Central memory CD8-positive, alpha-beta T cell (primary cell): ENCODE measurements around the gene MRPL48.
"Not testable (repeated sequence)": the region's sequence is repeated elsewhere in the genome, so short reads cannot be mapped to it uniquely, and the experiment has no call there.

ENCODE experiments used
- ATAC-seq: fragments of 150-1000 bp; cut with Tn5 transposase; replicated peaks from 2 replicates; pipeline ENCODE4 v1.10.0; 2022; ENCODE audit warnings: mild to moderate bottlenecking, moderate FRiP score, moderate number of reproducible peaks; ENCODE audit not compliant: poor library complexity, severe bottlenecking; ENCODE audit errors: extremely low read depth
- DNase-seq, 2 donors: peaks; one replicate each; pipeline ENCODE4 v3.0.0; 2021; ENCODE audit warnings: low spot score in 2 of 2
- H3K27ac Mint-ChIP-seq: one replicate; pipeline ENCODE4 v1.8.0; 2022; ENCODE audit warnings: low read depth, mild to moderate bottlenecking, moderate library complexity, mixed read lengths
- H3K27me3 Mint-ChIP-seq: one replicate; pipeline ENCODE4 v1.8.0; 2022; ENCODE audit warnings: mixed read lengths
- H3K36me3 Mint-ChIP-seq: one replicate; pipeline ENCODE4 v1.8.0; 2022; ENCODE audit warnings: mild to moderate bottlenecking, moderate library complexity, mixed read lengths; ENCODE audit not compliant: insufficient read depth
- H3K4me1 Mint-ChIP-seq: one replicate; pipeline ENCODE4 v1.8.0; 2022; ENCODE audit warnings: mixed read lengths
- H3K4me3 Mint-ChIP-seq: one replicate; pipeline ENCODE4 v1.8.0; 2022; ENCODE audit warnings: mild to moderate bottlenecking, moderate library complexity, mixed read lengths
- H3K9me3 Mint-ChIP-seq: one replicate; pipeline ENCODE4 v1.8.0; 2022; ENCODE audit warnings: mixed read lengths

Gene MRPL48

GRCh38 chr11:73784734-73785133 lies 2.9 kb upstream of the MRPL48 start:
- Mint-ChIP-seq H3K27me3 (no peaks in the 10 kb centered on the region), H3K36me3 (peaks cover 7% of the 10 kb centered on the region), H3K27ac (no peak overlapping the region), H3K4me3 (no peak overlapping the region), H3K9me3 (no peaks in the 10 kb centered on the region), H3K4me1 (peaks cover 11% of the 10 kb centered on the region)
- no peak for DNase-seq
- no peak for ATAC-seq

GRCh38 chr11:73785467-73785866 lies 2.2 kb upstream of the MRPL48 start:
- not testable (repeated sequence) for H3K9me3 Mint-ChIP-seq, H3K36me3 Mint-ChIP-seq, H3K27ac Mint-ChIP-seq, DNase-seq, H3K4me3 Mint-ChIP-seq, H3K27me3 Mint-ChIP-seq, ATAC-seq
- H3K4me1 Mint-ChIP-seq = peaks cover 11% of the 10 kb centered on the region

- H3K36me3 Mint-ChIP-seq = peaks cover 7% of the 10 kb centered on the region
- ATAC-seq = peak; percentile 3
- no peak for DNase-seq
- peak overlapping the region; percentile 98 for H3K27ac Mint-ChIP-seq
- peak overlapping the region; percentile 98 for H3K4me3 Mint-ChIP-seq
- H3K9me3 Mint-ChIP-seq = no peaks in the 10 kb centered on the region
- H3K27me3 Mint-ChIP-seq = no peaks in the 10 kb centered on the region
- H3K4me1 Mint-ChIP-seq = peaks cover 11% of the 10 kb centered on the region
Observed at GRCh38 chr11:73787051-73787642, 527 bp upstream of the MRPL48 start.

GRCh38 chr11:73789279-73789670 lies 1.6 kb downstream of the MRPL48 start:
- Mint-ChIP-seq H3K4me1 (peaks cover 16% of the 10 kb centered on the region), H3K36me3 (peaks cover 11% of the 10 kb centered on the region), H3K27ac (no peak overlapping the region), H3K4me3 (peak overlapping the region; percentile 98), H3K27me3 (no peaks in the 10 kb centered on the region), H3K9me3 (no peaks in the 10 kb centered on the region)
- DNase-seq = no peak
- ATAC-seq = no peak

- H3K27me3 Mint-ChIP-seq = no peaks in the 10 kb centered on the region
- no peak overlapping the region for H3K4me3 Mint-ChIP-seq
- ATAC-seq (no peak), DNase-seq (no peak)
- no peaks in the 10 kb centered on the region for H3K9me3 Mint-ChIP-seq
- no peak overlapping the region for H3K27ac Mint-ChIP-seq
- peaks cover 11% of the 10 kb centered on the region for H3K4me1 Mint-ChIP-seq
- H3K36me3 Mint-ChIP-seq = peaks cover 17% of the 10 kb centered on the region
Observed at GRCh38 chr11:73792584-73792983, 4.9 kb downstream of the MRPL48 start.

GRCh38 chr11:73795925-73796632 lies 8.4 kb downstream of the MRPL48 start:
- H3K36me3 Mint-ChIP-seq = peaks cover 13% of the 10 kb centered on the region
- no peak for DNase-seq
- no peak for ATAC-seq
- H3K9me3 Mint-ChIP-seq = no peaks in the 10 kb centered on the region
- H3K4me3 Mint-ChIP-seq = no peak overlapping the region
- no peaks in the 10 kb centered on the region for H3K27me3 Mint-ChIP-seq
- H3K27ac Mint-ChIP-seq = no peak overlapping the region
- peaks cover 5% of the 10 kb centered on the region for H3K4me1 Mint-ChIP-seq

- Mint-ChIP-seq H3K36me3 (peaks cover 13% of the 10 kb centered on the region), H3K27ac (no peak overlapping the region), H3K4me3 (no peak overlapping the region), H3K9me3 (no peaks in the 10 kb centered on the region), H3K27me3 (no peaks in the 10 kb centered on the region), H3K4me1 (peaks cover 18% of the 10 kb centered on the region)
- DNase-seq = no peak
- ATAC-seq = no peak
Observed at GRCh38 chr11:73797457-73797856, 9.8 kb downstream of the MRPL48 start.

- DNase-seq (no peak), ATAC-seq (no peak)
- Mint-ChIP-seq H3K4me1 (peaks cover 18% of the 10 kb centered on the region), H3K36me3 (peaks cover 7% of the 10 kb centered on the region), H3K27me3 (no peaks in the 10 kb centered on the region), H3K9me3 (no peaks in the 10 kb centered on the region), H3K4me3 (no peak overlapping the region), H3K27ac (no peak overlapping the region)
Observed at GRCh38 chr11:73800276-73800806, 12.7 kb downstream of the MRPL48 start.

- DNase-seq (no peak), ATAC-seq (no peak)
- Mint-ChIP-seq H3K4me1 (peaks cover 22% of the 10 kb centered on the region), H3K36me3 (peaks cover 4% of the 10 kb centered on the region), H3K27me3 (no peaks in the 10 kb centered on the region), H3K27ac (no peak overlapping the region), H3K9me3 (no peaks in the 10 kb centered on the region), H3K4me3 (no peak overlapping the region)
Observed at GRCh38 chr11:73801136-73801535, 13.5 kb downstream of the MRPL48 start.

- DNase-seq (no peak), ATAC-seq (no peak)
- no peaks in the 10 kb centered on the region for H3K9me3 Mint-ChIP-seq
- peaks cover 23% of the 10 kb centered on the region for H3K4me1 Mint-ChIP-seq
- no peaks in the 10 kb centered on the region for H3K27me3 Mint-ChIP-seq
- H3K27ac Mint-ChIP-seq = no peak overlapping the region
- H3K4me3 Mint-ChIP-seq = no peak overlapping the region
- H3K36me3 Mint-ChIP-seq = peaks cover 15% of the 10 kb centered on the region
Observed at GRCh38 chr11:73804712-73805111, 17.0 kb downstream of the MRPL48 start.

GRCh38 chr11:73808052-73808451 lies 20.4 kb downstream of the MRPL48 start:
- no peak for ATAC-seq
- Mint-ChIP-seq H3K9me3 (no peaks in the 10 kb centered on the region), H3K4me1 (peaks cover 18% of the 10 kb centered on the region), H3K27me3 (no peaks in the 10 kb centered on the region), H3K27ac (no peak overlapping the region), H3K4me3 (no peak overlapping the region), H3K36me3 (peaks cover 18% of the 10 kb centered on the region)
- DNase-seq = no peak

GRCh38 chr11:73810637-73811036 lies 23.0 kb downstream of the MRPL48 start:
- Mint-ChIP-seq H3K4me1 (peaks cover 12% of the 10 kb centered on the region), H3K4me3 (no peak overlapping the region), H3K9me3 (no peaks in the 10 kb centered on the region), H3K36me3 (peaks cover 20% of the 10 kb centered on the region), H3K27me3 (no peaks in the 10 kb centered on the region), H3K27ac (peak overlapping the region; percentile 56)
- DNase-seq = no peak
- ATAC-seq = no peak

GRCh38 chr11:73812234-73812633 lies 24.6 kb downstream of the MRPL48 start:
- no peak for ATAC-seq
- no peaks in the 10 kb centered on the region for H3K9me3 Mint-ChIP-seq
- H3K27ac Mint-ChIP-seq = no peak overlapping the region
- H3K27me3 Mint-ChIP-seq = no peaks in the 10 kb centered on the region
- H3K4me3 Mint-ChIP-seq = no peak overlapping the region
- peaks cover 7% of the 10 kb centered on the region for H3K4me1 Mint-ChIP-seq
- peaks cover 19% of the 10 kb centered on the region for H3K36me3 Mint-ChIP-seq
- DNase-seq = no peak
